NCI-H2196 (cell line): ENCODE data around the gene OR10C1.
"Not testable (repeated sequence)": the region's sequence is repeated elsewhere in the genome, so short reads cannot be mapped to it uniquely, and the experiment has no call there.

ENCODE experiments used
- DNase-seq: peaks from one replicate; lab custom pipeline; 2025; ENCODE audit not compliant: unreplicated experiment; lab: John Stamatoyannopoulos, UW

OR10C1 gene

GRCh38 chr6:29439006-29439405 lies at the start of gene OR10C1:
Gene OR10C1 (plus strand): TSS chr6:29439306. CDS start chr6:29440016, 710 bp downstream.
- DNase-seq = no peak

GRCh38 chr6:29395331-29395730 lies 43.8 kb upstream of the OR10C1 start, which contains the start of gene OR12D2:
Gene OR12D2 (plus strand): TSS chr6:29395631. CDS start chr6:29396700, 1,069 bp downstream.
- no peak for DNase-seq

GRCh38 chr6:29399525-29399924 lies 39.6 kb upstream of the OR10C1 start:
- no peak for DNase-seq

- DNase-seq = no peak
Measured at GRCh38 chr6:29403801-29404200, 35.3 kb upstream of the OR10C1 start.

- no peak for DNase-seq
Measured at GRCh38 chr6:29414588-29414987, 24.5 kb upstream of the OR10C1 start, which contains the start of gene OR12D1. Gene OR12D1 (plus strand): TSS chr6:29414928.

GRCh38 chr6:29419516-29419915 lies 19.6 kb upstream of the OR10C1 start:
- DNase-seq = no peak

- no peak for DNase-seq
Measured at GRCh38 chr6:29424168-29424567, 14.9 kb upstream of the OR10C1 start.

- DNase-seq = no peak
Measured at GRCh38 chr6:29424575-29424974, 14.5 kb upstream of the OR10C1 start.

- no peak for DNase-seq
Measured at GRCh38 chr6:29425075-29425474, 14.0 kb upstream of the OR10C1 start.

GRCh38 chr6:29426654-29427053 lies 12.5 kb upstream of the OR10C1 start:
- no peak for DNase-seq

- not testable (repeated sequence) for DNase-seq
Measured at GRCh38 chr6:29436730-29437129, 2.4 kb upstream of the OR10C1 start.

GRCh38 chr6:29442719-29443118 lies 3.6 kb downstream of the OR10C1 start:
- no peak for DNase-seq

GRCh38 chr6:29444031-29444430 lies 4.9 kb downstream of the OR10C1 start:
- not testable (repeated sequence) for DNase-seq

- DNase-seq = no peak
Measured at GRCh38 chr6:29447670-29448069, 8.6 kb downstream of the OR10C1 start.

GRCh38 chr6:29451471-29452193 lies 12.5 kb downstream of the OR10C1 start:
- DNase-seq = no peak

- no peak for DNase-seq
Measured at GRCh38 chr6:29456971-29457370, 17.9 kb downstream of the OR10C1 start, which contains the start of the genes OR11A1 and OR2H1. Gene OR11A1 (minus strand): TSS chr6:29457071. CDS start chr6:29427641, 29,430 bp downstream. Gene OR2H1 (plus strand): TSS chr6:29457155. CDS start chr6:29461770, 4,615 bp downstream.

- DNase-seq = no peak
Measured at GRCh38 chr6:29461021-29461814, 22.1 kb downstream of the OR10C1 start.

GRCh38 chr6:29462022-29462421 lies 22.9 kb downstream of the OR10C1 start:
- no peak for DNase-seq

GRCh38 chr6:29465279-29465678 lies 26.2 kb downstream of the OR10C1 start:
- DNase-seq = no peak

GRCh38 chr6:29465801-29466200 lies 26.7 kb downstream of the OR10C1 start:
- no peak for DNase-seq

GRCh38 chr6:29466241-29466640 lies 27.1 kb downstream of the OR10C1 start:
- no peak for DNase-seq

- DNase-seq = no peak
Measured at GRCh38 chr6:29474996-29475395, 35.9 kb downstream of the OR10C1 start.
